GM12892 (cell line): Measurements from ENCODE around the gene NDEL1.
A peak's percentile ranks its signal among the peaks of the same experiment; 100 is the strongest.

Experiments used
- DNase-seq: peaks from one replicate; pipeline ENCODE4 v3.0.0; 2011; ENCODE audit not compliant: insufficient read length
- FAIRE-seq: peaks from 2 replicates; lab custom pipeline; 2011; peaks lifted over from hg19 to GRCh38; lab: Jason Lieb, UNC
- POLR2A ChIP-seq: IDR thresholded peaks from 2 replicates; pipeline ENCODE4 v1.6.1; 2011; ENCODE audit warnings: low read depth, low read length, control low read depth
- POLR2AphosphoS5 ChIP-seq: IDR thresholded peaks from 2 replicates; pipeline ENCODE4 v1.6.1; 2011; ENCODE audit warnings: low read depth, low read length, control low read depth
- TAF1 ChIP-seq: IDR thresholded peaks from 2 replicates; pipeline ENCODE4 v1.6.1; 2011; ENCODE audit warnings: low read depth, mild to moderate bottlenecking, control low read depth, low read length, borderline replicate concordance

The NDEL1 gene

GRCh38 chr17:8401107-8401506 is 34.6 kb upstream of the NDEL1 start:
- no peak for FAIRE-seq
- no peak for DNase-seq
- TF ChIP-seq TAF1 (no peak), POLR2A (no peak), POLR2AphosphoS5 (no peak)

DNA sequence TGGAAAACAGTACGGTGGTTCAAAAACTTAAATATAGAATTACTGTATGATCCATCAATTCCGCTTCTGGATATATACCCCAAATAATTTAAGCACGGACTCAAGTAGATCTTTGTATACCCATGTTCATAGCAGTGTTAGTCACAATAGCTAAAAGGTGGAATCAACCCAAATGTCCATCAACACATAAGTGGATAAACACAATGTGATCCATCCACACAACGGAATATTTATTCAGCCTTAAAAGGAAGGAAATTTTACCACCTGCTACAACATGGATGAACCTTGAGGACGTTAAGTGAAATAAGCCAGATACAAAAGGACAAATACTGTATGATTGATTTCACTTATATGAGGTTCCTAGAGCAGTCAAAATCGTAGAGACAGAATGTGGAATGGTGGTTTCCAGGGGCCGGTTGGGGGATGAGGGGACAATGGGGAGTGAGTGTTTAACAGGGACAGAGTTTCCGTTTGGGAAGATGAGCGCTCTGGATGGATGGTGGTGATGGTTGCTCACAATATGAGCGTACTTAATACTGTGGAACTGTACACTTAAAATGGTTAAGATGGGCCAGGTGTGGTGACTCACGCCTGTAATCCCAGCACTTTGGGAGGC is 32.7 kb upstream of the NDEL1 start:
- FAIRE-seq (no peak), DNase-seq (no peak)
- TF ChIP-seq POLR2A (no peak), POLR2AphosphoS5 (no peak), TAF1 (no peak)

DNA sequence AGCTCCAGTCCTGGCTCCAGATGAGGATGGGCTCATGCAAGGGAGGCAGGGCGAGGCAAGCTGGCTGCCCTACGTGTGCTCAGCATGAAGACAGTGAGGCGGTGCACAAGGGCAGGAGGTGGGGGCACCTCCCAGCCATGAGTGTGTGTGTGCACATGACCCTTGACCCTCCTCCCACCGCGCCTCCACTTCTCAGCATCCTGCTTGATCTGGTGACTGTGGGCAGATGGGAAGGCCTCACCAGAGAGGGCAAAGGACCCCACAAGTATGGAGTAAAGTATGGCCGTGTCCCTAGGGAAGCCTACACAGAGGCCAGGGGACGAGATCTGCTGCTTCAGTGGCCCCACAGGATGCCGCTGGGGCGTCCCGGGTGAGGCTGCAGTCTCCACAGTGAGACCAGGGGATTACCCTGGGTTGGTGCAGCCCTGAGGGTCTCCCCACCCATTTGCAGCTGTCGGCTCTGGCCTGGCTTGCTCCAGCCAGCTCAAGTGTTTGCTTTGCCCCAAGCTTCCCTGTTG is 30.1 kb upstream of the NDEL1 start:
- no peak for FAIRE-seq
- TF ChIP-seq TAF1: no peak
- no peak for TF ChIP-seq POLR2A
- TF ChIP-seq POLR2AphosphoS5: no peak
- DNase-seq: no peak

DNA sequence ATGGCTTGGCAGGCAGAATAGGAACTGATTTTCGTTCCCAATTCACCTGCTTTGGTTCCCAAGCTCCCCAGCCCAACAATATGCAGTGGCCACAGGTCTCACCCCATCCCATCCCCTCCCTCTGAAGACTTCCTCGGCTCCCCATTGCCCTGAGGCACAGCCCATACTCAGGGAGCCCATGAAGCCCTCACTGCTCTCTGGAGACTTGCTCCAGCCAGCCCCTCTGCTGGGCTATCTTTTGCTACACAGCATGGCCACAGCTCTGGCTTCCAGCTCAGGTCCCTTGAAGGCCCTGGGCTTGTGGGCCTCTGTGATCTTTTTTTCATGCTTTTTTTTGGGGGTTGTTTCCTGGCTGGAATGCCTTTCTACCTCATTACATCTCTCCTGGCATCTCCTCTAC is 29.5 kb upstream of the NDEL1 start:
- no peak for TF ChIP-seq TAF1
- no peak for TF ChIP-seq POLR2A
- TF ChIP-seq POLR2AphosphoS5: no peak
- DNase-seq: no peak
- FAIRE-seq: no peak

- TF ChIP-seq POLR2AphosphoS5 (no peak), POLR2A (no peak), TAF1 (no peak)
- DNase-seq (no peak), FAIRE-seq (no peak)
These were observed 27.3 kb upstream of the NDEL1 start for GRCh38 chr17:8408371-8408770.

GRCh38 chr17:8409966-8410882 is 25.5 kb upstream of the NDEL1 start:
- DNase-seq: no peak
- TF ChIP-seq POLR2A: no peak
- no peak for TF ChIP-seq POLR2AphosphoS5
- no peak for TF ChIP-seq TAF1
- FAIRE-seq: peak; percentile 96

- TF ChIP-seq TAF1 (no peak), POLR2A (no peak), POLR2AphosphoS5 (no peak)
- FAIRE-seq (no peak), DNase-seq (no peak)
These were observed 24.8 kb upstream of the NDEL1 start for GRCh38 chr17:8410883-8411238.

DNA sequence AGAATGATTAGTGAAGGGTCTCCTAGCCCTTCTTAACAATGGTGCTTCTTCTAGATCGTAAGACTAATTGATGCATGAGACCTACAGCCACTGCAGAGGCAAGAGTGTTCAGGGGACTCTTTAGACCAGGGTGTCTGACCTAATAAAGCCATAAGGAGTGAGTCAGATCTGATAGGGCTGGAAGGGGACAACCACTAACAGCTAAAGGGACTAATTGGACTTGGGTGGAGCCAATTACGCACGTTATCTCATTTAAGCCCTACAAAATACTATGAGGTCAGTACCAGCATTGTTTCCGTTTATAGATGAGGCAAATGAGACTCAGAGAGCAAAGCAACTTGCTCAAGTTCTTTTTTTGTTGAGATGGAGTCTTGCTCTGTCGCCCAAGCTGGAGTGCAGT is 23.6 kb upstream of the NDEL1 start:
- FAIRE-seq: no peak

DNA sequence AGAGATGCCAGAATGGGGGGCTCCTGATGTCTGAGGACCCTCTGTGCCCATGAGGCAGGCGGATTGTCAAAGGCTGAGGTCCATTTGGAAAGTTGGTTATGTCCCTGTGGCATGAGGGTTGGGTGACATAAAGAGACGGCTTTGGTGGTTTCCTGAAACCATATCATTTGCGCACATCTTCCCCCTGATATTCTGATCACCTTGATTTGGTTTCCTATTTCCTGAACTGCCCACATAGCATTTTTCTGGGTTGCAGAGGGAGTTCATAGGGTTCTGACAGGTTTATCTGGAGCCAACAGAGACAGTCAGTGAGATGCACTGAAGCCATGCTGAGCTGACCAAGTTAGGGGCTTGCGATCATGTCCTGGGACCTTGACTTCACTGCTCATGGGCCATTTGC is 22.4 kb upstream of the NDEL1 start:
- FAIRE-seq (no peak), DNase-seq (no peak)
- TF ChIP-seq POLR2AphosphoS5 (no peak), TAF1 (no peak), POLR2A (no peak)

More for the DNA sequence above, 23.6 kb upstream of the NDEL1 start:
- no peak for TF ChIP-seq TAF1
- no peak for TF ChIP-seq POLR2AphosphoS5
- TF ChIP-seq POLR2A: no peak
- DNase-seq: no peak

DNA sequence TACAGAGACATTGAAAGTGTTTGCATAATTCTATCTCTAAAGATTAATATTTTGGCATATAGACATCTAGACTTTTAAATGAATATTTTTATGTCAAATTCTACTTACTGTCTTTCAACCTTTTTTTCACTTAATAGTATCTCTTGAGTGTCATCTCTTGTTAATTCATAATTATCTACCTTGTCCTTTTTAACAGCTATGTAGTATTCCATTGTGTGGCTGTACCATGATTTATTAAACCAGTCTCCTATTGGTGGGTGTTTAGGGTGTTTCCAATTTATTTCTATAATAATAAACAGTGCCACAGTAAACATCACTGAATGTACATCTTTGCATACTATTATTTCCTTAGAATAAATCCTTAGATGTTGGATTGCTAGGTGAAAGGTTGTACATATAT is 21.7 kb upstream of the NDEL1 start:
- DNase-seq (no peak), FAIRE-seq (no peak)
- no peak for TF ChIP-seq POLR2A
- TF ChIP-seq POLR2AphosphoS5: no peak

DNA sequence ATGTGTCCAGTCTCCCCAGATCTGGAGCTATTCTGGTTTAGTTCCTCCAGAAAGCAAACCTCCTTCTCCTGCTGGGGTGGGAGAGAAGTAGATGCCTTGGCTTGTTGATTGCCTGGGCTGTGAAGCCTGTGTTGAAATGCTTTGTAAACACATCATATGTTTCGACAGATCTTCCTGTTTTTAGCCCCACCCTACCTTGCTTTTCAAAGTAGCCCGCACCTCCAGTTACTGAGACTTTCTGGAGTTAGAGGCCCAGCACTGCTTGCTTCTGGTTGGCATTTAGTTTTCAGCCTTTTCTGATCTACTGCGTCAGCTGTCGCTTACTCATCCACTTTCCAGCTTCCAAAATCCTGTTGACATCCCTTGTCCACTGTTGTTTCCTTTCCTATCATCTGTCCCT is 17.9 kb upstream of the NDEL1 start:
- no peak for TF ChIP-seq POLR2A
- no peak for TF ChIP-seq TAF1
- TF ChIP-seq POLR2AphosphoS5: no peak
- no peak for DNase-seq
- no peak for FAIRE-seq

DNA sequence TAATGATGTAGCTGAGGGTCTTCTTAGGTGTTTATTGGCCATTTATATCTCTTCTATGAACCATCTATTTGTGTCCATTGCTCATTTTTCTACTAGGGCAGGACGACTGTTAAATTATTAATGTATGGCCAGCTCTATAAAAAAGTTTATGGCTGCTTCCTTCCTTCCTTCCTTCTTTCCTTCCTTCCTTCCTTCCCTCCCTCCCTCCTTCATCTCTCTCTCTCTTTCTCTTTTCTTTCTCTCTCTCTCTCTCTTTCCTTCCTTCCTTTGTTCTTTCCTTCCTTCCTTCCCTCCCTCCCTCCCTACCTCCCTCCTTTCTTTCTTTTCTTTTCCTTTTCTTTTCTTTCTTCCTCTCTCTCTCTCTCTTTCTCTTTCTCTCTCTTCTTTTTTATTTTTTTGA is 17.2 kb upstream of the NDEL1 start:
- FAIRE-seq (no peak), DNase-seq (no peak)
- TF ChIP-seq POLR2A (no peak), TAF1 (no peak), POLR2AphosphoS5 (no peak)
